ENCODE results near the gene RNF220.
A peak's percentile ranks its signal among the peaks of the same experiment; 100 is the strongest.

The RNF220 gene

DNA sequence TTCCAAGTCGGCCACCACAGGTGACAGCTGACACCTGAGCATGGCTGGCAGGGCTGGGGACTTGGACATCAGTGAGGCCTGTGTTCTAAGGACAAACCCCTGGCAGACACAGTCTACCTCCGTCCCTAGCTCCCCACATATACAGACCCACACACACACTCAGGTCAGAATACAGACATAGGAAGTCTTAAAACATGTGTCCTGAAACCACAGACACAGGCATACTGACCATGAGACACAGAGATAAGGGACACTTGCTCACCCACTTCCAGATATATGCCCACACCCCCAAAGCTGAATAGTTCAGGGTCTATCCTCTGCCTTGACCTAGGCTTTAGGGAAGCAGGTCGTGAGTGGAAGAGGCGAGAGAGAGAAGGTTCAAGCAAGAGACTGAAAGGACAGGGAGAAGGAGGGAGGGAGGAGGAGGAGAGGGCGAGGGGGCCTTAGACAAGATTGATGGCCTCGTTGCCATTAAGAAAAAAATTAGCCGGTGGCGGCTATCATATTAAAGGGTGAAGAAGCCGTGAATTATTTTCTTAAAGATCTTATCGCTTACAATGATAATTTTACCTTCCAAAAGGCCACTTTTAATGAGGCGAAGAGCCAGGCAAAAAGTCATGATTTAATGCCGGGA, 219.3 kb downstream of the RNF220 start:
- H3K27me3 ChIP-seq (replicated peaks in 2 of 5; ENCODE audit: control insufficient read depth in 4 of 5, insufficient read depth in 5 of 5, low read length in 4 of 5), result no peaks in the 10 kb centered on the region
- no peaks in the 10 kb centered on the region for H3K9me3 ChIP-seq (ENCODE audit: control extremely low read depth in 1 of 5, control insufficient read depth in 4 of 5, insufficient read depth in 2 of 5, low read depth in 1 of 5, low read length in 4 of 5)
- H3K4me1 ChIP-seq (ENCODE audit: control extremely low read depth in 1 of 4, control insufficient read depth in 4 of 4, insufficient read depth in 4 of 4, low read length in 3 of 4), result no peaks in the 10 kb centered on the region
- no peak overlapping the region for H3K27ac ChIP-seq (ENCODE audit: insufficient read depth in 1 of 2, low read depth in 1 of 2, low read length in 2 of 2, poor library complexity in 1 of 2, severe bottlenecking in 2 of 2)
- CTCF ChIA-PET, result interaction anchor here (2.5 kb wide), 1 partner anchor 28 kb away, joined by 10 read pairs; no protein-coding TSS in a partner anchor
- H3K4me3 ChIP-seq (ENCODE audit: control insufficient read depth in 1 of 7, extremely low read depth in 1 of 7, insufficient read depth in 4 of 7, low read depth in 2 of 7, low read length in 6 of 7), result no peak overlapping the region
- POLR2A ChIA-PET, result interaction anchor here (0.6 kb wide), 1 partner anchor 985 kb away, joined by 4 read pairs; no protein-coding TSS in a partner anchor
- peaks cover 4 to 83% (median 60%) of the 10 kb centered on the region in 4 experiments for H3K36me3 ChIP-seq (ENCODE audit: control insufficient read depth in 4 of 4, insufficient read depth in 4 of 4, low read length in 3 of 4)
- no peak for DNase-seq
- WGBS (ENCODE audit: insufficient coverage), result 94% methylated on average over 12 of the region's 12 CpGs

GRCh38 chr1:44625348-44625747, 220.3 kb downstream of the RNF220 start:
- ChIA-PET CTCF (interaction anchor here (1.0 to 2.5 kb wide), 2 partner anchors 27 to 31 kb away, joined by 3 to 10 read pairs; no protein-coding TSS in a partner anchor), POLR2A (interaction anchor here (0.6 kb wide), 1 partner anchor 984 kb away, joined by 4 read pairs; no protein-coding TSS in a partner anchor)
- Histone ChIP-seq H3K4me3 (ENCODE audit: control insufficient read depth in 1 of 7, extremely low read depth in 1 of 7, insufficient read depth in 4 of 7, low read depth in 2 of 7, low read length in 6 of 7) (no peak overlapping the region), H3K4me1 (ENCODE audit: control extremely low read depth in 1 of 4, control insufficient read depth in 4 of 4, insufficient read depth in 4 of 4, low read length in 3 of 4) (no peaks in the 10 kb centered on the region), H3K27ac (ENCODE audit: insufficient read depth in 1 of 2, low read depth in 1 of 2, low read length in 2 of 2, poor library complexity in 1 of 2, severe bottlenecking in 2 of 2) (no peak overlapping the region), H3K9me3 (ENCODE audit: control extremely low read depth in 1 of 5, control insufficient read depth in 4 of 5, insufficient read depth in 2 of 5, low read depth in 1 of 5, low read length in 4 of 5) (no peaks in the 10 kb centered on the region), H3K36me3 (ENCODE audit: control insufficient read depth in 4 of 4, insufficient read depth in 4 of 4, low read length in 3 of 4) (peaks cover 4 to 83% (median 63%) of the 10 kb centered on the region in 4 experiments), H3K27me3 (replicated peaks in 2 of 5; ENCODE audit: control insufficient read depth in 4 of 5, insufficient read depth in 5 of 5, low read length in 4 of 5) (no peaks in the 10 kb centered on the region)
- whole genome bisulfite sequencing (ENCODE audit: insufficient coverage), result 100% methylated on average over 6 of the region's 7 CpGs
- no peak for DNase-seq

DNA sequence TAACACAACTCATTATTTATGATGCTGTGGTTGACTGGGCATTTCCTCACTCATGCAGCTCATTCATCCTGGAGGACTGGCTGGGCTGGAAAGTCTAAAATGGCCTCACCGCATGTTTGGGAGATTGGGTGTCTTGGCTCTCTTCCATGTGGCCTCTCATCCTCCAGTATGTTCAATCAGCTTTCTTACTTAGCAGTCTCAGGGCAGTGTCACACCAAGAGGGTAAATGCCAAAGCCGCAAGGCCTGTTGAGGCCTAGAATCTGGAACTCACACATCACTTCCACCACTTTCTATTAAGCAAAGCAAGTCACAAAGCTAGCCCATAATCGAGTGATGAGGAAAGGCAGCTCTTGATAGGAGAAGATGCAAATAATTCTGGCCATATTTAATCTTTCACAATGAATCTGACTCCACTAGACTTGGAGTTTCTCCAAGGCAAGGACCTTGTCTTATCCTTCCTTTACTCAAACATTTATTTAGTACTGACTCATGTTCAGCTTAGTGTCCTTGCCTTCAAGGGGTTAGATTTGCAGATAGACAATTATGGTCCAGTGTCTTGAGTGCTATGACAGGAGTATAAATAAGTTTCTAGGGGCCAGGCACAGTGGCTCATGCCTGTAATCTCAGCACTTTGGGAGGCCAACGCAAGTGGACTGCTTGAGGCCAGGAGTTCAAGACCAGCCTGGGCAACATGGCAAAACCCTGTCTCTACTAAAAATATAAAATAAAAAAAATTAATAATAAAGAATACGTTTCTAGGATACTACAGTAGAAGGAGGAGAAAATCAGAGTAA, 224.1 kb downstream of the RNF220 start:
- 100% methylated on average over 2 of the region's 5 CpGs for WGBS (ENCODE audit: insufficient coverage)
- DNase-seq, result no peak
- H3K27me3 ChIP-seq (replicated peaks in 2 of 5; ENCODE audit: control insufficient read depth in 4 of 5, insufficient read depth in 5 of 5, low read length in 4 of 5), result no peaks in the 10 kb centered on the region
- H3K36me3 ChIP-seq (ENCODE audit: control insufficient read depth in 4 of 4, insufficient read depth in 4 of 4, low read length in 3 of 4), result peaks cover 7 to 78% (median 61%) of the 10 kb centered on the region in 4 experiments
- H3K4me1 ChIP-seq (ENCODE audit: control extremely low read depth in 1 of 4, control insufficient read depth in 4 of 4, insufficient read depth in 4 of 4, low read length in 3 of 4), result peaks cover 2 to 21% (median 10%) of the 10 kb centered on the region in 4 experiments
- no peak overlapping the region for H3K27ac ChIP-seq (ENCODE audit: insufficient read depth in 1 of 2, low read depth in 1 of 2, low read length in 2 of 2, poor library complexity in 1 of 2, severe bottlenecking in 2 of 2)
- POLR2A ChIA-PET, result no interaction called here
- CTCF ChIA-PET, result interaction anchor here (0.6 to 3.1 kb wide), 6 partner anchors 15 to 581 kb away, joined by 3 to 13 read pairs (median 3); no protein-coding TSS in a partner anchor
- no peak overlapping the region for H3K4me3 ChIP-seq (ENCODE audit: control insufficient read depth in 1 of 7, extremely low read depth in 1 of 7, insufficient read depth in 4 of 7, low read depth in 2 of 7, low read length in 6 of 7)
- no peaks in the 10 kb centered on the region for H3K9me3 ChIP-seq (ENCODE audit: control extremely low read depth in 1 of 5, control insufficient read depth in 4 of 5, insufficient read depth in 2 of 5, low read depth in 1 of 5, low read length in 4 of 5)

DNA sequence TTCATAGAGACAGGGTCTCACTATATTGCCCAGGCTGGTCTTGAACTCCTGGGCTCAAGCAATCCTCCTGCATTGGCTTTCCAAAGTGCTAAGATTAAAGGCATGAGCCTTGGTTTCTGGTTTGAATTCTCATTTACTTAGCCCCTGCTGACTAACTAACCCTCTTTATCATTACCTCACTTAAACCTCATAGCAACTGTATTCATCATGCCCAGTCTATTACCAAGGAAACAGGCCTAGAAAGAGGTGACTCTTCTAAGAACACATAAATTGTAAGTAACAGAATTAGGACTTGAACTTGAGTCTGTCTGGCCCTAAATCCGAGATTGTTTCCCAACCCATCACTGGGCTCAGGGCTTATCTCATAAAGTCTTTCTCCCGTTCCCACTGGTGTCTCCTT, 225.1 kb downstream of the RNF220 start:
- CTCF ChIA-PET, result interaction anchor here (3.1 kb wide), 1 partner anchor 22 kb away, joined by 13 read pairs; no protein-coding TSS in a partner anchor
- 100% methylated on average over 2 of the region's 2 CpGs for WGBS (ENCODE audit: insufficient coverage)
- Histone ChIP-seq H3K36me3 (ENCODE audit: control insufficient read depth in 4 of 4, insufficient read depth in 4 of 4, low read length in 3 of 4) (peaks cover 7 to 80% (median 65%) of the 10 kb centered on the region in 4 experiments), H3K27me3 (replicated peaks in 2 of 5; ENCODE audit: control insufficient read depth in 4 of 5, insufficient read depth in 5 of 5, low read length in 4 of 5) (no peaks in the 10 kb centered on the region), H3K27ac (ENCODE audit: insufficient read depth in 1 of 2, low read depth in 1 of 2, low read length in 2 of 2, poor library complexity in 1 of 2, severe bottlenecking in 2 of 2) (no peak overlapping the region), H3K4me1 (ENCODE audit: control extremely low read depth in 1 of 4, control insufficient read depth in 4 of 4, insufficient read depth in 4 of 4, low read length in 3 of 4) (peaks cover 2 to 21% (median 10%) of the 10 kb centered on the region in 4 experiments), H3K4me3 (ENCODE audit: control insufficient read depth in 1 of 7, extremely low read depth in 1 of 7, insufficient read depth in 4 of 7, low read depth in 2 of 7, low read length in 6 of 7) (no peak overlapping the region), H3K9me3 (ENCODE audit: control extremely low read depth in 1 of 5, control insufficient read depth in 4 of 5, insufficient read depth in 2 of 5, low read depth in 1 of 5, low read length in 4 of 5) (no peaks in the 10 kb centered on the region)
- POLR2A ChIA-PET, result no interaction called here
- no peak for DNase-seq

DNA sequence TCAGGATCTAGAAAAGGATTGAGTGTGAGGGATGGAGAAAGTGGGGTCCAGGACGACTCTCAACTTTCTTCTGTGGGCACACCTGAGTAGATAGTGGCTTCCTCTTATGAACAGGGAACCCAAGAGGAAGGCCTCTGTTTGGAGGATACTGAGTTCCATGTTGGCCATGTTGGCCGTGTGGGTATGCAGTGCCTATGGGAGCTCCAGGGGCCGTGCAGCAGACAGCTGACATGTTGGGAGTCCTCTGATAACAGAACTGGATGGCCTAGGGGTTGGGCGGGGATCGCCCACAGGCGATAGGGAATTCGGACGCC, 226.2 kb downstream of the RNF220 start:
- ChIA-PET POLR2A (interaction anchor here (0.5 to 1.2 kb wide), 5 partner anchors 8 to 1809 kb away, joined by 3 to 5 read pairs (median 3); no protein-coding TSS in a partner anchor), CTCF (interaction anchor here (0.9 to 1.8 kb wide), 6 partner anchors 13 to 627 kb away, joined by 3 to 5 read pairs (median 4); no protein-coding TSS in a partner anchor)
- no peaks in the 10 kb centered on the region for H3K9me3 ChIP-seq (ENCODE audit: control extremely low read depth in 1 of 5, control insufficient read depth in 4 of 5, insufficient read depth in 2 of 5, low read depth in 1 of 5, low read length in 4 of 5)
- H3K36me3 ChIP-seq (ENCODE audit: control insufficient read depth in 4 of 4, insufficient read depth in 4 of 4, low read length in 3 of 4), result peaks cover 11 to 80% (median 65%) of the 10 kb centered on the region in 4 experiments
- H3K27me3 ChIP-seq (replicated peaks in 2 of 5; ENCODE audit: control insufficient read depth in 4 of 5, insufficient read depth in 5 of 5, low read length in 4 of 5), result no peaks in the 10 kb centered on the region
- H3K4me3 ChIP-seq (ENCODE audit: control insufficient read depth in 1 of 7, extremely low read depth in 1 of 7, insufficient read depth in 4 of 7, low read depth in 2 of 7, low read length in 6 of 7), result peak overlapping the region; percentile 35 to 79 (median 64)
- no peak for DNase-seq
- 41% methylated on average over 7 of the region's 8 CpGs for WGBS (ENCODE audit: insufficient coverage)
- peaks cover 2 to 21% (median 10%) of the 10 kb centered on the region in 4 experiments for H3K4me1 ChIP-seq (ENCODE audit: control extremely low read depth in 1 of 4, control insufficient read depth in 4 of 4, insufficient read depth in 4 of 4, low read length in 3 of 4)
- H3K27ac ChIP-seq (ENCODE audit: insufficient read depth in 1 of 2, low read depth in 1 of 2, low read length in 2 of 2, poor library complexity in 1 of 2, severe bottlenecking in 2 of 2), result peak overlapping the region; percentile 71 to 86

DNA sequence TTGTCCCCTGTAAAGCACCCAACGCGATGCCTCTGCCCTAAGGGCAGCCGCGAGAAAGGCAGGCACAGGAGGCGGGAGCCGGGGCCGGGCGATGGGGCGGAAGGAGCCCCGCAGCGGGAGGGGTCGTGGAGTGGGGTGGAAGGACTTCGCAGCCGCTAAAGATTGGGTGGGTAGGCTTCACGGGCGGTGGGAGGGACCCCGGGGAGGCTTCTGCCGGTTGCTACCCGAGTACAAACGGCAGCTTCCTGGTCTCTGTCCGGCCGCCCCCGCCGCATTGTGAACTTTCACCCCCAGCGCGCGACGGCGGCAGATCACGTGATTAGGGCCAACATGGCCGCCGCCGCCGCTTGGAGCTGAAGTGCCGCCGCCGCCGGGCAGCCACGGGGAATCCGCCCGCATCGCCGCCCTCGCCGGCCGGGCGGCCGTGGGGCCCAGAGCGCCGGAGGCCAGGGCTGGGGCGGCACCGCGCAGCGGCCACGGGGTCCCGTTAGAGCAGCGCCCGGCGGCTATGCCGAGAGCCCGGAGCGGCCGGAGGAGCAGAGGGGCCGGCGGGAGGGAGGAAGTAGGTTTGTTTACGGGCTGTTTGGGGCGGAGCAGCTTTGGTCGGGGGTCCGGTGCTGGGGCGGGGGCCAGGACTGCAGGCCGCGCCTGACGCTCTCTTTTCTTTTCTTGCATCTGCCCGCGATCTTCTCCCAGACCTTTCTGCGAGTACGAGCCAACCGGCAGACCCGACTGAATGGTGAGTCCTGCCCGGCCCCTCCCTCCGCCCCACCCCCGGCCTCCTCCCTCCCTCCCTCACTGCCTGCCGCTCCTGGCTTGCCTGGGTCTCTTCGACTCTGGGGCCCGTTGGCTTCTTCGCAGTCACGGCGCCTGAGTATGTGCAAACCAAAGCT, 226.8 kb downstream of the RNF220 start:
- peak; percentile 82 to 93 (median 90) for DNase-seq
- POLR2A ChIA-PET, result interaction anchor here (0.5 to 1.2 kb wide), 5 partner anchors 9 to 1809 kb away, joined by 3 to 5 read pairs (median 3); no protein-coding TSS in a partner anchor
- Histone ChIP-seq H3K9me3 (ENCODE audit: control extremely low read depth in 1 of 5, control insufficient read depth in 4 of 5, insufficient read depth in 2 of 5, low read depth in 1 of 5, low read length in 4 of 5) (no peaks in the 10 kb centered on the region), H3K4me1 (ENCODE audit: control extremely low read depth in 1 of 4, control insufficient read depth in 4 of 4, insufficient read depth in 4 of 4, low read length in 3 of 4) (peaks cover 2 to 21% (median 10%) of the 10 kb centered on the region in 4 experiments), H3K4me3 (ENCODE audit: control insufficient read depth in 1 of 7, extremely low read depth in 1 of 7, insufficient read depth in 4 of 7, low read depth in 2 of 7, low read length in 6 of 7) (peak overlapping the region; percentile 54 to 79 (median 64)), H3K27me3 (replicated peaks in 2 of 5; ENCODE audit: control insufficient read depth in 4 of 5, insufficient read depth in 5 of 5, low read length in 4 of 5) (no peaks in the 10 kb centered on the region), H3K36me3 (ENCODE audit: control insufficient read depth in 4 of 4, insufficient read depth in 4 of 4, low read length in 3 of 4) (peaks cover 12 to 83% (median 68%) of the 10 kb centered on the region in 4 experiments), H3K27ac (ENCODE audit: insufficient read depth in 1 of 2, low read depth in 1 of 2, low read length in 2 of 2, poor library complexity in 1 of 2, severe bottlenecking in 2 of 2) (peak overlapping the region; percentile 71 to 86)
- under 1% methylated on average over 69 of the region's 88 CpGs for WGBS (ENCODE audit: insufficient coverage)
- CTCF ChIA-PET, result interaction anchor here (1.0 to 12.9 kb wide), 9 partner anchors 13 to 627 kb away, joined by 3 to 114 read pairs (median 3); no protein-coding TSS in a partner anchor
